ENCODE data around the gene ZNF784. TPM values are rescaled to one million over a fixed set of nuclear protein-coding genes. Genes with fewer than 3 reads are reported as not detected.

The ZNF784 gene
- total and polyA plus RNA-seq, 2 donors (not counting 3 experiments of a cell fraction or from before 2014, with no cell fraction given): 4.9 TPM

DNA sequence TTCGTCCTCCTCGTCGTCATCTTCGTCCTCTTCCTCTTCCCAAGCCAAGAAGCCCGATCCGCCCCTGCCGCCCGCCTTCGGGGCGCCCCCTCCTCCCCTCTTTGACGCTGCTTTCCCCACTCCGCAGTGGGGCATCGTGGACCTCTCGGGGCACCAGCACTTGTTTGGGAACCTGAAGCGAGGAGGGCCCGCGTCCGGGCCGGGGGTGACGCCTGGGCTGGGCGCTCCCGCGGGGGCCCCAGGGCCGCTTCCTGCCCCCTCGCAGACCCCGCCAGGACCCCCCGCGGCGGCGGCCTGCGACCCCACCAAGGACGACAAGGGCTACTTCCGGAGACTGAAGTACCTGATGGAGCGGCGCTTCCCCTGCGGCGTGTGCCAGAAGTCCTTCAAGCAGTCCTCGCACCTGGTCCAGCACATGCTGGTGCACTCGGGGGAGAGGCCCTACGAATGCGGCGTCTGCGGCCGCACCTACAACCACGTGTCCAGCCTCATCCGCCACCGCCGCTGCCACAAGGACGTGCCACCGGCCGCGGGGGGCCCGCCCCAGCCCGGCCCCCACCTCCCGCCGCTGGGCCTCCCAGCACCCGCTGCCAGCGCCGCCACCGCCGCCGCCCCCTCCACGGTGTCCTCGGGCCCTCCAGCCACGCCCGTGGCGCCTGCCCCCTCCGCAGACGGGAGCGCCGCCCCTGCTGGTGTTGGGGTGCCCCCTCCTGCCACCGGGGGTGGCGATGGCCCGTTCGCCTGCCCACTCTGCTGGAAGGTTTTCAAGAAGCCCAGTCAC is 10.2 kb downstream of the ZNF784 start:
- H2AFZ ChIP-seq (ENCODE audit: low read depth, low read length): no peak overlapping the region
- H4K20me1 ChIP-seq (replicated peaks; ENCODE audit: control insufficient read depth, extremely low read depth, insufficient read depth, low read length): no peaks in the 10 kb centered on the region
- H3K79me2 ChIP-seq (ENCODE audit: control insufficient read depth, insufficient read depth, low read length): peaks cover 11% of the 10 kb centered on the region
- no peaks in the 10 kb centered on the region for H3K27me3 ChIP-seq (ENCODE audit: control insufficient read depth in 2 of 2, insufficient read depth in 2 of 2, low read length in 2 of 2)
- no peak overlapping the region for H3K9ac ChIP-seq (replicated peaks; ENCODE audit: extremely low read depth, insufficient read depth, low read length)
- no peak overlapping the region for H3K4me3 ChIP-seq (replicated peaks in 1 of 3; ENCODE audit: insufficient read depth in 1 of 3, low read depth in 1 of 3, low read length in 3 of 3)
- no peak overlapping the region for H3K4me2 ChIP-seq (ENCODE audit: insufficient read depth, low read length)
- DNase-seq (ENCODE audit: low read depth, low spot score) (no peak), FAIRE-seq (no peak)
- dilution Hi-C loops (cut with MboI; ENCODE audit: extremely low pct_ligation_motif_present, low sequenced_read_pairs): no loop called here
- H3K27ac ChIP-seq (ENCODE audit: insufficient read depth, low read depth, low read length): no peak overlapping the region
- no peaks in the 10 kb centered on the region for H3K9me1 ChIP-seq (replicated peaks; ENCODE audit: control insufficient read depth, extremely low read depth, insufficient read depth, low read length)
- H3K4me1 ChIP-seq (ENCODE audit: control insufficient read depth, extremely low read depth, insufficient read depth, low read length): peaks cover 2% of the 10 kb centered on the region
- intact Hi-C loops (cut with micrococcal nuclease): no loop called here
- BruUV-seq (replicated peaks): no TSS peak
- no peak for TF ChIP-seq EZH2 (IDR thresholded peaks at IDR 0.05; ENCODE audit: borderline replicate concordance, low read depth, low read length, severe bottlenecking)
- TF ChIP-seq POLR2AphosphoS5 (IDR thresholded peaks at IDR 0.05; ENCODE audit: insufficient read depth, low read depth, low read length): no peak
- TF ChIP-seq JUN (IDR thresholded peaks at IDR 0.05; ENCODE audit: borderline replicate concordance, insufficient read depth, insufficient read length, low read depth): no peak
- TF ChIP-seq FOS (IDR thresholded peaks at IDR 0.05; ENCODE audit: borderline replicate concordance, insufficient read depth, low read length): no peak
- TF ChIP-seq POLR2A (IDR thresholded peaks at IDR 0.05; ENCODE audit: low read depth, low read length): no peak
- no peak for TF ChIP-seq MYC (IDR thresholded peaks at IDR 0.05; ENCODE audit: low read depth, low read length)
- TF ChIP-seq, protein P1, sequence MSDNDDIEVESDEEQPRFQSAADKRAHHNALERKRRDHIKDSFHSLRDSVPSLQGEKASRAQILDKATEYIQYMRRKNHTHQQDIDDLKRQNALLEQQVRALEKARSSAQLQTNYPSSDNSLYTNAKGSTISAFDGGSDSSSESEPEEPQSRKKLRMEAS (IDR thresholded peaks at IDR 0.05; ENCODE audit: insufficient read depth, insufficient read length): no peak
- TF ChIP-seq, protein P2, sequence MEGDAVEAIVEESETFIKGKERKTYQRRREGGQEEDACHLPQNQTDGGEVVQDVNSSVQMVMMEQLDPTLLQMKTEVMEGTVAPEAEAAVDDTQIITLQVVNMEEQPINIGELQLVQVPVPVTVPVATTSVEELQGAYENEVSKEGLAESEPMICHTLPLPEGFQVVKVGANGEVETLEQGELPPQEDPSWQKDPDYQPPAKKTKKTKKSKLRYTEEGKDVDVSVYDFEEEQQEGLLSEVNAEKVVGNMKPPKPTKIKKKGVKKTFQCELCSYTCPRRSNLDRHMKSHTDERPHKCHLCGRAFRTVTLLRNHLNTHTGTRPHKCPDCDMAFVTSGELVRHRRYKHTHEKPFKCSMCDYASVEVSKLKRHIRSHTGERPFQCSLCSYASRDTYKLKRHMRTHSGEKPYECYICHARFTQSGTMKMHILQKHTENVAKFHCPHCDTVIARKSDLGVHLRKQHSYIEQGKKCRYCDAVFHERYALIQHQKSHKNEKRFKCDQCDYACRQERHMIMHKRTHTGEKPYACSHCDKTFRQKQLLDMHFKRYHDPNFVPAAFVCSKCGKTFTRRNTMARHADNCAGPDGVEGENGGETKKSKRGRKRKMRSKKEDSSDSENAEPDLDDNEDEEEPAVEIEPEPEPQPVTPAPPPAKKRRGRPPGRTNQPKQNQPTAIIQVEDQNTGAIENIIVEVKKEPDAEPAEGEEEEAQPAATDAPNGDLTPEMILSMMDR (IDR thresholded peaks at IDR 0.05; ENCODE audit: extremely low read depth in 1 of 2, insufficient read depth in 1 of 2, low read depth in 1 of 2, low read length in 2 of 2): no peak
- no peak for TF ChIP-seq GATA2 (IDR thresholded peaks at IDR 0.05; ENCODE audit: insufficient read depth, insufficient read length, low read depth, low read length)
- ChIA-PET POLR2A (no interaction called here), CTCF (no interaction called here)
- no peaks in the 10 kb centered on the region for H3K9me3 ChIP-seq (replicated peaks; ENCODE audit: control insufficient read depth, insufficient read depth, low read length)
- H3K36me3 ChIP-seq (ENCODE audit: control insufficient read depth in 2 of 2, extremely low read depth in 1 of 2, insufficient read depth in 2 of 2, low read length in 2 of 2): peaks cover 2 to 24% of the 10 kb centered on the region in 2 experiments

Data from endothelial cell of umbilical vein (primary cell).